22Rv1 (cell line): ENCODE data around the gene SLC13A4.

Experiments
- H3K27ac ChIP-seq: fragments of 450-650 bp; 2 replicates; pipeline ENCODE4 v1.5.1; 2017
- ZFX ChIP-seq: fragments of 450-650 bp; IDR thresholded peaks from 2 replicates; pipeline ENCODE4 v1.6.1; 2017; ENCODE audit warnings: antibody characterized with exemption, borderline replicate concordance
- TF ChIP-seq, protein P1 (sequence below): fragments of 450-650 bp; IDR thresholded peaks from 2 replicates; pipeline ENCODE4 v1.5.1; 2017; ENCODE audit warnings: mild to moderate bottlenecking

Gene SLC13A4

DNA sequence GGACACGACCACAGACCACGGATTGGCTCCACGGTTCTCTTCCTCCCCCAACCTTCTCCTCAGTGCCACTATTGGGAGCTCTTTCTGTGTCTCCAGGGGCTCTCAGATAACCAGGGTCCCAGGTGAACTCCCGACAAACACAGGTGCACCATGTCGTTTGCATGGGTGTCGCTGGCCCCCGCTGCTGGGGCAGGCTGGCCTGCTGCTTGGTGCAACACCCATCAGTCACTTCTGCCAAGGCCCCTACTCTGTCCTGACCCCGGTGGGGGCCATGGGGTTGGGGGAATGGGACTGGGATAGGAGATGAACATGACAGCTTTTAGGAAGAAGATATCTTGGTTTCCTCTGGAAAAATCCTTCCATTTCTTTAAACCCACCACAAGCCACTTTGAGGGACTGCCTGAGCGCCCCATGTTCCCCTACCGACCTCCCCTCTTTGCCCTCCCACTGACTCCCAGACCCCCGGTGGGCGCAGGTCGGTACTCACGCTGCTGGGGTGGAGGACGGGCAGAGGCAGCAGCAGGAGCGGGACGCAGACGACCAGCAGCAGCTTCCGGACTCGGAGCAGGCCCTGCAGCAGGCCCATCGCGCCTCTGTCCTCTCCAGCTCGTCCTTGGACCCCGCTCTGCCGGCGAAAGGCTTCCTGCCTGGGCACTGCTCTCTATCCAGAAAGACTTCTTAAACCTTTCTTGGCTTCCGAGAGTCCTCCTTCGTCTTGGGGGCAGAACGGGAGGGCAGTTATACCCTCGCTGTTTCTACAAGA lies 894 bp downstream of the SLC13A4 start:
- H3K27ac ChIP-seq: no peak overlapping the region
- TF ChIP-seq, protein P1, sequence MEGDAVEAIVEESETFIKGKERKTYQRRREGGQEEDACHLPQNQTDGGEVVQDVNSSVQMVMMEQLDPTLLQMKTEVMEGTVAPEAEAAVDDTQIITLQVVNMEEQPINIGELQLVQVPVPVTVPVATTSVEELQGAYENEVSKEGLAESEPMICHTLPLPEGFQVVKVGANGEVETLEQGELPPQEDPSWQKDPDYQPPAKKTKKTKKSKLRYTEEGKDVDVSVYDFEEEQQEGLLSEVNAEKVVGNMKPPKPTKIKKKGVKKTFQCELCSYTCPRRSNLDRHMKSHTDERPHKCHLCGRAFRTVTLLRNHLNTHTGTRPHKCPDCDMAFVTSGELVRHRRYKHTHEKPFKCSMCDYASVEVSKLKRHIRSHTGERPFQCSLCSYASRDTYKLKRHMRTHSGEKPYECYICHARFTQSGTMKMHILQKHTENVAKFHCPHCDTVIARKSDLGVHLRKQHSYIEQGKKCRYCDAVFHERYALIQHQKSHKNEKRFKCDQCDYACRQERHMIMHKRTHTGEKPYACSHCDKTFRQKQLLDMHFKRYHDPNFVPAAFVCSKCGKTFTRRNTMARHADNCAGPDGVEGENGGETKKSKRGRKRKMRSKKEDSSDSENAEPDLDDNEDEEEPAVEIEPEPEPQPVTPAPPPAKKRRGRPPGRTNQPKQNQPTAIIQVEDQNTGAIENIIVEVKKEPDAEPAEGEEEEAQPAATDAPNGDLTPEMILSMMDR: no peak
- no peak for TF ChIP-seq ZFX

- no peak overlapping the region for H3K27ac ChIP-seq
- no peak for TF ChIP-seq ZFX
- TF ChIP-seq, protein P1: no peak
These were observed 1.7 kb downstream of the SLC13A4 start for GRCh38 chr7:135726276-135726788.

GRCh38 chr7:135723411-135723810 lies 4.6 kb downstream of the SLC13A4 start:
- no peak for TF ChIP-seq ZFX
- TF ChIP-seq, protein P1: no peak
- no peak overlapping the region for H3K27ac ChIP-seq

DNA sequence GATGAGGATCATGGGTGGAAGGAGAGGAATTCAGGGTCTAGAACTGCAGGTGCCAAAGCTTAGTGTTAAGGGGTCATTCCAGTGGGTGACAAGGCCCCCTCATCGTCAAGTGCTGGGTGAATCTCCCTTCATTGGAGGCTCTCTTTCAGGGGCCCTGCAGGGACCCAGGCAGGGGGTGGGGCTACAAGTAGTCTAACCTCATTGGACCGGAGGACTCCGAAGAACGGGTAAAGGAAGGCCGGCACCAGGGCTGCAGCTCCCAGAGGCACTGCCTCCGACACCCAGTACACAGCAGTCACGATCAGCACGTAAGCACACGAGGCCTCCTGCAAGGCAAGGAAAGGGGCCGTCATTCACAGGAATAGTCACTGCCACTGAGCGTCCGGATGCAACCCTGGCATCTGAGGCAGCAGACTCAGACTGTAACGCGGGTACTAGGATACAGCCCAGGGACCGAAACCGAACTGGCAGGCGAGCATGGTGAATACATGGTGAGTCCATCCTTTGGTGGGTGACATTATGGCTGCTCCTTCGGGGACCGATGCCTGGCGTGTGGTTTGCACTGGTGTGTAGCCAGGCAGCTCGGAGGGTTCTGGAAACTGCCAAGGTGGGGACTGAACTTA lies 6.7 kb downstream of the SLC13A4 start:
- no peak overlapping the region for H3K27ac ChIP-seq
- TF ChIP-seq ZFX: no peak
- TF ChIP-seq, protein P1: no peak

DNA sequence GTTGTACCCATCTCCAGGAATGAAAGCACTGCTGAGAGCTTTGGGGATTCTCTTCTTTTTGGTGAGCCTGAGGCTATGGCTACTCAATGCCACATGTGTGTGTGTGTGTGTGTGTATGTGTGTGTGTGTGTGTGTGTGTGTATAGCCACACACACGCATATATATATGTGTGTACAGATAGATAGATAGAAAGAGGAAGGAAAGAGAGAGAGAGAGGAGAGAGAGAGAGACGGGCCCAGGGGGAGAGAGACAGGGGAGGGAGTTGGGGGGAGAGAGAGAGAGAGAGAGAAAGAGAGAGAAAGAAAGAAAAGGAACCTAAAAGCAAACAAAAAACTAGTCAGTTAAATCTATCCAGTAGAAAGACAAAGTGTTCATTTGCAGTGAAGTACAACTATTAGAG lies 8.3 kb downstream of the SLC13A4 start:
- TF ChIP-seq, protein P1: no peak
- no peak for TF ChIP-seq ZFX
- H3K27ac ChIP-seq: no peak overlapping the region

- no peak for TF ChIP-seq ZFX
- TF ChIP-seq, protein P1: no peak
- no peak overlapping the region for H3K27ac ChIP-seq
These were observed 9.1 kb downstream of the SLC13A4 start for GRCh38 chr7:135718794-135719437.
